HG03175 (cell line): Measurements from ENCODE around the gene SLC9A8.

Source experiments
- ATAC-seq: cut with Tn5 transposase; IDR thresholded peaks from one replicate; pipeline ENCODE4 v1.9.1; 2021; ENCODE audit warnings: mild to moderate bottlenecking, moderate library complexity; ENCODE audit not compliant: unreplicated experiment

Gene SLC9A8

GRCh38 chr20:49811825-49812506 is 662 bp upstream of the SLC9A8 start:
- ATAC-seq: no peak

DNA sequence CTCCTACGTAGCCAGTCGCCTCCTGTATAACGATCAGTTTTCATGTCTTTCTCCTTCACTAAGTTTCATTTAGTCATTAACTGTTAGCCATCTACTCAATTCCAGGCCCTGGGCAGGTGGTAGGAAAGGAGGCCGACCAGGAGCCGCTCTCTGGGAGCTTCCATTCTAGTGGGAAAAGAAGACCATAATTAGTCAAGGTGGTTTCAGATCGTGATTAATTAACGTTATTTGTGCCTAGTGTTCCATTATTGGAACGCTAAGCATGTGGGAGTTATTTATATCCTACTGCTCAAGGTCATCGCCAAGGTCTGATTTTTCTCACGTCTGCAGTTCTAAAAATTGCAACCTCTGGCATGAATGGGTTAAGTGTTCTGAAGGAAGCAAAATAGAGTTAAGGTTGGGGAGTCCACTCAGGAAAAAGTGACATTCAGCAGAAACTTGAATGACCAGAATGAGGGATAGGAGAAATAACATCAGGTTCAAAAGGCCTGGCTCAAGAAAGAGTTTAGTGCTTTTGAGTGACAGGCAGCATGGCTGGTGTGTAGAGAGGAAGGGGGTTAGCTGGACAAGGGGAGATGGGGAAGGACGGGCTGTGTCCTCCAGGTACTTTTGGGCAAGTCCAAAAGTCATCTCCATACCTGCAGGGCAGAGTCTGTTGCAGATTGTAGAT is 812 bp downstream of the SLC9A8 start:
- no peak for ATAC-seq

DNA sequence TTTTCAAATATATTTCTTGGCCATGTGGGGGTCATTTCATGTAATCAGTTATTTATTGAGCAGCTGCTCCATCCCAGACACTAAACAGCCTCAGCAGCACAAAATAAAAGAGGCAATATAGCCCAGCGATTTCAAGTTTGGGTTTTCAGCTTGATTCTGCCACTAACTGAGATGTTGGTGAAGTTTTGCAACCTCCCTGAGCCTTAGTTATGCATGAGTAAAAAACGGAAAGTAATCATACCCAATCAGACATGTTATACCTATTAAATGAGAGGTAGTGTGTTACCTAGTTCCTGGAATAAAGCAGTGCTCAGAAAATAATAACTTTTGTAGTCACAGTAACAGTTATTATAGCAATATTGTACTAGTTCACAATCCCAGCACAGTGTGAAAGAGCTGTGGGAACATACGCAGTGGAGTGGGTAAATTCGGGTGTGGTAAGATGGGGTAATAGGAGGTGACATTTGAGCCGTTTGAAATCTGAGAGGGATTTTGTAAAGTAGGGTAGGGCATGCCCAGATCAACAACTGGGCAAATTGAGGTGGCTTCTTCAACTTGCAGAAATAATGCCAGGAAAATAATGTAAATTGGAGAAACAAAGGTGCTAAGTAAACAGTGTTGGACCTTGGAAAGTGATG is 1.5 kb downstream of the SLC9A8 start:
- ATAC-seq: no peak

DNA sequence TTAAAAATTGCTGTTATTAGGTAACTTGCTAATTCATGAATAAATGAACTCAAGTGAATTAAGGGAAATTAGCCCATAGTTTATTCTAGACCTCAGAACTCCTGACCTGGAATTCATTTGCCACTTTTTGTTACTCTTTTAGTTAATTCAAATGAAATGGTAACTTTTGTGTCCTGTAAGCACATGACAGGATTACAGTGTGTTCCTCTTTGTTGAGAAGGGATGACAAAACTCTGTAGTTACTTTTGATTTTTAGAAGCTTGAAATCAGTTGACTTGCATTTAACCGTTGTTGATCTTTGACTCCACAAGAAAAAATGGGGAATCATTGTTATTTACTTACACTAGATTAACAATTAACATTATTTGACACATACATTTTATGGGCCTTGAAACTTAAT is 6.2 kb downstream of the SLC9A8 start:
- no peak for ATAC-seq

DNA sequence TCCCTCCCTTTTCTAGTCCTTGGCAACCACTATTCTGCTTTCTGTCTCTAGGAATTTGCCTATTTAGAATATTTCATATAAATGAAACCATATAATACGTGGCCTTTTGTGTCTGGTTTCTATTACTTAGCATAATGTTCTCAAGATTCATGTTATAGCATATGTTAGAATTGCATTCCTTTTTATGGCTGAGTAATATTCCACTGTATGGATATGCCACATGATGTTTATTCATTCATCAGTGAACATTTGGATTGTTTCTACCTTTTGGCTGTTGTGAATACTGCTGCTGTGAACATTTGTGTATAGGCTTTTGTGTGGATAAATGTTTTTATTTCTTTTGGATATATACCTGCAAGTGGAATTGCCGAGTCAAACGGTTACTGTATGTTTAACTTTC is 7.1 kb downstream of the SLC9A8 start:
- ATAC-seq: no peak

DNA sequence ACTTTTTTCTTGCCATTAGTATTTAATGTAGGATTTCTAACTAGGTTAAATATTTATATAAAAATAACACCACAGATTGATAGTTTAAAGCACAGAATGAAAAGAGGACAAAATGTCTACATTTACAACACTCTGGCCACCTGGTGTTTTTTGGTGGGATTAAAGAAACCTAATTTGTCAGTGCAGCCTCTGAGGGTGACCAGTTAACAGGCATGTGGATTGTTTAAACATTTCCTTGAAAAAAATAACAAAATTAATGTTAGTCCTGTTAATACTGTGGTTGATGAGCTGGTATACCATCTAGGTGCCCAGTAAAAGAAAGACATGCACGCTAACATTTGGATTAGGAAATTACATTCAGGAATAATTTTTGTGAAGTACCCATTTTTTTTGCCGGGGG is 8.8 kb downstream of the SLC9A8 start:
- no peak for ATAC-seq

DNA sequence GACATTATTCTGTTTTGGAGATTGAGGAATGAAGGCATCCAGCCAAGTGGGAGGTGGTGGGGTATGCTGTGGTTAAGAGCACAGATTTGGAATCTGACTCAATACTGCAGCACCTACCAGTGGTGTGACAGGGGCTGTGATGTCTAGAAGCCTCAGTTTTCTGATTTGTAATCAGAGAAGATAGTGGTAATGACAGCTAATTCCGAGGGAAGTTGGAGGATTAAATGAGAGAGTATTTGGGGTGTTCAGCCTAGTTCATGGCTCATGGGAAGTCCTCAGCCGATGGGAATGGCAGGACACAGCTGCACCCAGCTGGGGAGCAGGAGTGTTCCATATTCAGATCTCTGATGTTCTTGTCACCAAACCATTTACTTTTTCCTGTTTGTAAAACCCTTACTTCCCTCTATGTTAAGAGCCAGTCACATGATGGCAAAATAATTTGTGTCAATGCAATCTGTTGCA is 9.3 kb downstream of the SLC9A8 start:
- no peak for ATAC-seq

DNA sequence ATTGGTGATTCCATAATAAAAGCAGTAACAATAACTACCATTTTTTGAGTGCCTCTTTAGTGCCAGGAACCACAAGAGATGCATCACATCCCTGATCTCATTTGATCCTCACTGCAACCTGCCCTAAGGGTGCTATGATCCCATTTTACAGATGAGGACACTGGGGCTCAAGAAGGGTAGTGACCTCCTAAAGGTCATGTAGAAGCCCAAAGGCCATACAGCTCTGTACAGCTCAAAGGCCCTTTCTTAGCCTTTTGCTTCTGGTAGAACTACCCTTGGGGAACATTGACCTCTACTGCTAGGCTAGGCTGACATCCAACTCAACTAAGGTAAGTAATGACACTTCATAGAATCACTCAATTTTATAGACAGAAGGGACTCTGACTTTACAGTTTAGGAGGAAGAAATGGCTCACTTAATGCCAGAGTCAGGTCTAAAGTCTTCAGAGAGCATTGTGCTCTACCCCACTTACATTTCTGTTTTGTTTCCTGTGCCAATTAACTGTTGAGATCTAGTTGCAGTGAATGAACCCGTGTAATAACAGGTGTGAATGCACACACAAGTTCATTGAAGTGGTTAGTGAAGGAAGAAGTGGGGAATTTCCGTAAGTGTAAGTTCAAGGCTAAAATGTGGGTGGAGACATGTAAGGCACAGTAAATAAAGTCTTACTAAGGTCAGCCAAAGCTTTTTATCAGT is 10.7 kb downstream of the SLC9A8 start:
- no peak for ATAC-seq

DNA sequence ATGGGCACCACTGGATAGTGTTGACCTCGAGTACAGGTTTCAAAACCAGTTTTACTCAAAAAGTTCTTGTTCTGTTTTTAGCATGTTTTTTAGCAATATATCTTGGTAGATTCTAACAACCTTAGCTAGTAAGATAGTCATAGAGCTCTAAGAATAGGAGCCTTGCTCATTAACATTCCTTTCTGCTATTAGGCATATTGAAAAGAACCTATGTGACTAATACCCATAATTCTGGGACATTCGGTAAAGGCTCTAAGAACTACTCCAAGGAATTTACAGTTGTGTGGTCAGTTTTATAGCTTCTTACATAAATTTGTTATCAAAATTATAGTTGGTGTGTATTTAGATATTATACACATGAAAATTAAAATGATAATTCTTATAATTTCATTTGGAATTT is 11.6 kb downstream of the SLC9A8 start:
- ATAC-seq: no peak

DNA sequence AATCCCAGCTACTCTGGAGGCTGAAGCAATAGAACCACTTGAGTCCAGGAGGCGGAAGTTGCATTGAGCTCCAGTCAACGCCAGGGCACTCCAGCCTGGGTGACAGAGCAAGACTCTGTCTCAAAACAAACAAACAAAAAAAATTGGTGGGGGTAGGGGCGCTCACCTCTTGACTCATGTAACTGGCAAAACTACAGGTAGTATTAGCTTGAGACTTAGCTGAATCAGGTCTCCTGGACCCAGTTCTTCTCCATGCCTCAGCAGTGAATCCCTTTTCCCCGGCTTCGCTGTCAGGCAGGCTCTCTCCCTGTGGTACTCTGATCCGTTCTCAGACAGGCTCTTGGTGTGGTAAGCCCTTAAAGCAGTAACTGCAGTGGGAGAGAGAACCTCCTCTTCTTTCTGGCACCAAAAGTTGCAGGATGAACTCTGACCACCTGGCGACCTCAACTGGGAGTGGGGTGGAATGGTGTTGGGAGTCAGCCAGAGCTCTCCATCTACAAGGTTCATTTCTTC is 12.9 kb downstream of the SLC9A8 start:
- ATAC-seq: no peak

DNA sequence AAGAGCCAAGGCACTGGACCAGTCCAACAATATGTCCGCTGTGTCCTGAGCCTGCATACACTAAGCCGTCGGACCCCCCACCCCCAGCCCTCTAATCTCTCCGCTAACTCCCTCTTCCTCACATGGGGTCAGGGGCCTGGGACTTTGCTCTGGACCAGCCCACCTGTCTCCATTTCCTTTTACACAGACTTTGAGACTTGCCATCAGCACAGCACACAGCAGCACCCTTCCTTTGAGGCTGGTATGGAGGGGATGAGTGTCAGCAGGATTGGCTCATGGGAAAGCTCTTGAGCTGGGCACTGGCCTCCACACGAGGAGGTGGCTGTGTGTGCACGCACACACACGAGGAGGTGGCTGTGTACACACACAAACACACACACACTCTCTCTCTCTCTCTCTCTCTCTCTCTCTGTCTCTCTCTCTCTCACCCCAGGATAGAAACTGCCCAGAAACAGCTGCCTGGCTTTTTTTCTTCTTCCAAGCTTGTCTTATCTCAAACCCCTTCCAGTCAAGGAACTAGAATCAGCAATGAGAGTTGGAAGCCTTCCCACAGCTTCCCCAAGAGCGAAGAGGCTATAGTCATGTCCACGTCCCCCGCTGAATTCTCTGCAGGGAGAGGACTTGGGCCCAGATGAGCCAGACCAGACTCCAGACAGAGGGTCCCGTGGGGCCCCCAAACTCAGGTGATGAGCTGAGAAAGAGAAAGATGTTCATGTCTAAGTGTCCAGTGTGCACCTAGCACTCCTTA is 18.6 kb downstream of the SLC9A8 start:
- ATAC-seq: no peak

GRCh38 chr20:49831770-49832631 is 19.4 kb downstream of the SLC9A8 start:
- no peak for ATAC-seq

DNA sequence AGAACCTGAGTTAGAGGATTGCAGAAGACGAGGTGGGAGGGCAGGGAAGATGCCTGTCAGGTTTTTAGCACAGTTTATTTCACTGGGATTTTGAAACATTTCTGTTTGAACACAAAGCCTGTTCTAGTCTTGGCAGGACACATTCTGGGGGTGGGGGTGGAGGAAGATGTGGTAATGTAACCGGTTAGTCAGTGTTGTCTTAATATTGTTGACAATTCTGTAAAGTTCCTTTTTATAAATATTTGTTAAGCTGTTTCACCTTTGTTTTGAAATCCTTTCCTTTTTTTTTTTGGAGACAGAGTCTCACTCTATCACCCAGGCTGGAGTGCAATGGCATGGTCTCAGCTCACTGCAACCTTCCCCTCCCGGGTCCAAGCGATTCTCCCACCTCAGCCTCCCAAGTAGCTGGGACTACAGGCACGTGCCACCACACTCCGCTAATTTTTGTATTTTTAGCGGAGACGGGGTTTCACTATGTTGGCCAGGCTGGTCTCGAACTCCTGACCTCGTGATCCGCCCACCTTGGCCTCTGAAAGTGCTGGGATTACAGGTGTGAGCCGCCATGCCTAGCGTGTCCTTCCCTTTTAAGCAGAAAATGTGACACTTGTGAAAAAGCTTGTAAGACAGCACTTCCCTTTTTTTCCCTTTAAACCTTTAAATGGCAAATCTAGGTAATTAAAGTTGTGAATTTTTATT is 20.2 kb downstream of the SLC9A8 start:
- no peak for ATAC-seq

DNA sequence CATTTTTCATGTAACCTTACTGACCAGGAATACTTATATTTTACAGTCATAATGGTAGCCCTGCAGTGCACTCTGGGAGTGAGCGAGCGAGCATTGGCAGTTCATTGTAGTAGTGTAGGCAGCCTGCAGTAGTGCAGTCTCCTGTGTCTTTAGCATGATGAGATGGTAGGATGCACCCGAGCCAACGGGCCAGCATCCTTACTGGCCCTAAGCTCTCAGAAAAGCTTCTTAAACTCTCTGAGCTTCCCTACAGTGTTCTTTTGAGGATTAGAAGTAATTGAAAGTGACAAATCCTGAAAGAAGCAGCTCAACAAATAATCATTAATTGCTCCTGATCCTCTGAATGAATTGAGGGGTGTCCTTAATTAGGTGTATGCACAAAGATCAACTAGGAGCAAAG is 20.9 kb downstream of the SLC9A8 start:
- ATAC-seq: no peak

DNA sequence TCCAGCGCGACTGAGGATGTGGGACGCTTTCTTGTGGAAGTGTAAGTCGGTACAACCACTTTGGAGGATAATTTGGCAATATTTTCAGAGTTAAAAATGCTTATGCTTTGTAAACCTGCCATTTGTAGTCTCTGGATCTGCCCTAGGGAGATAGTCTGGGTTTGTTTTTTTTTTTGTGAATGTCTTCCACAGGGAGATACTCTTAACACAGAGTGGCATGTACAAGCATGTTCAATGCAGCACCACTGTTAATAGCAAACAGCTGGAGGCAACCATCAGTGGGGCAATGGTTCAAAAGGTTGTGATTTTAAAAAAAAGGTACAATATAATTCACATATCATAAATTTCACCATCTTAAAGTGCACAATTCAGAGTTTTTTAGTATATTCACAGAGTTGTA is 22.4 kb downstream of the SLC9A8 start:
- ATAC-seq: no peak

GRCh38 chr20:49838546-49838945 is 25.9 kb downstream of the SLC9A8 start:
- no peak for ATAC-seq

GRCh38 chr20:49843139-49843538 is 30.5 kb downstream of the SLC9A8 start:
- no peak for ATAC-seq

GRCh38 chr20:49843770-49844380 is 31.2 kb downstream of the SLC9A8 start:
- no peak for ATAC-seq

DNA sequence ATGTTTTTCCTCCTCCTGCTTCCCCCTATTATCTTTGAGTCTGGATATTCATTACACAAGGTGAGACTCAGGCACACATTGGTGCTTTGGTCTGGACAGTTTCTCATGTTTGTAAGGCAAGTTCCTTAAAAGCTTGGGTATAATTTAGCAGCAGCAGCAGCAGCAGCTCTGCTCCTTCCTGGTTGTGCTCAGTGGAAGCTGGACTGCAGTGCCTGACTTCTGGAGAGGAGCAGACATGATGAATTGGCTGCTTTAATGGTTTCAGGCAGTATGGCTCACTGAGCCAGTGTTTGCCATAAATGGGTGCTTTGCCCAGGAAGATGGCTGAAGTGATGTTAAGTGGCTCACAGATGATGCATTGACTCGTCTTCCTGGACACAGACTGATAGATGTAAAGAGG is 32.4 kb downstream of the SLC9A8 start:
- ATAC-seq: no peak
